ENCODE data around the gene KRTAP5-5. TPM values are rescaled to one million over a fixed set of nuclear protein-coding genes. Genes with fewer than 3 reads are reported as not detected.
"Not testable (repeated sequence)": the region's sequence is repeated elsewhere in the genome, so short reads cannot be mapped to it uniquely, and the experiment has no call there.

Gene KRTAP5-5
- not detected for polyA plus RNA-seq (ENCODE audit: insufficient read length in 10 of 10)
- long read RNA-seq, donor 1: 0 reads
- long read RNA-seq, donor 2: 0 reads
- long read RNA-seq, donor 3: 0 reads
- long read RNA-seq, donor 4: 0 reads
- long read RNA-seq, donor 5: 0 reads
- long read RNA-seq, donor 6: 0 reads
- long read RNA-seq, donor 7: 0 reads
- long read RNA-seq, donor 8: 0 reads
- long read RNA-seq, donor 9: 0 reads

GRCh38 chr11:1629326-1630185 lies at the start of gene KRTAP5-5:
Gene KRTAP5-5, plus strand, starts transcription at chr11:1629775. Its CDS starts 66 bp downstream, at chr11:1629841.
- DNase-seq: no peak

GRCh38 chr11:1581976-1582375 lies 47.6 kb upstream of the KRTAP5-5 start:
- DNase-seq: no peak

- DNase-seq: not testable (repeated sequence)
Observed at GRCh38 chr11:1582909-1583308, 46.7 kb upstream of the KRTAP5-5 start.

- not testable (repeated sequence) for DNase-seq
Observed at GRCh38 chr11:1584661-1585370, 44.8 kb upstream of the KRTAP5-5 start, which contains the start of gene KRTAP5-1. Gene KRTAP5-1, minus strand, starts transcription at chr11:1585283. Its CDS starts 34 bp downstream, at chr11:1585249.

- peak in 1 of 3 donors; percentile 5 for DNase-seq
Observed at GRCh38 chr11:1586699-1587098, 42.9 kb upstream of the KRTAP5-5 start.

GRCh38 chr11:1589191-1589963 lies 40.2 kb upstream of the KRTAP5-5 start:
- peak in 1 of 3 donors; percentile 4 for DNase-seq

GRCh38 chr11:1589996-1590395 lies 39.6 kb upstream of the KRTAP5-5 start:
- DNase-seq: no peak

GRCh38 chr11:1592628-1593027 lies 36.9 kb upstream of the KRTAP5-5 start:
- DNase-seq: no peak

GRCh38 chr11:1595994-1596575 lies 33.5 kb upstream of the KRTAP5-5 start:
- DNase-seq: not testable (repeated sequence)

GRCh38 chr11:1596576-1597121 lies 32.9 kb upstream of the KRTAP5-5 start:
- DNase-seq: not testable (repeated sequence)

GRCh38 chr11:1597331-1597993 lies 32.1 kb upstream of the KRTAP5-5 start:
- peak in 1 of 3 donors; percentile 16 for DNase-seq

GRCh38 chr11:1597994-1598380 lies 31.6 kb upstream of the KRTAP5-5 start, which contains the start of gene KRTAP5-2:
Gene KRTAP5-2, minus strand, starts transcription at chr11:1598294. Its CDS starts 44 bp downstream, at chr11:1598250.
- DNase-seq: no peak

GRCh38 chr11:1598406-1598805 lies 31.2 kb upstream of the KRTAP5-5 start:
- DNase-seq: not testable (repeated sequence)

GRCh38 chr11:1598816-1599215 lies 30.8 kb upstream of the KRTAP5-5 start:
- DNase-seq: no peak

- no peak for DNase-seq
Observed at GRCh38 chr11:1600626-1601025, 28.9 kb upstream of the KRTAP5-5 start.

- DNase-seq: not testable (repeated sequence)
Observed at GRCh38 chr11:1601663-1602062, 27.9 kb upstream of the KRTAP5-5 start.

GRCh38 chr11:1603629-1604028 lies 25.9 kb upstream of the KRTAP5-5 start:
- no peak for DNase-seq

- DNase-seq: no peak
Observed at GRCh38 chr11:1604181-1604580, 25.4 kb upstream of the KRTAP5-5 start.

- no peak for DNase-seq
Observed at GRCh38 chr11:1604711-1605110, 24.9 kb upstream of the KRTAP5-5 start.

GRCh38 chr11:1605923-1606322 lies 23.7 kb upstream of the KRTAP5-5 start:
- DNase-seq: not testable (repeated sequence)
